GM21528 (cell line): ENCODE measurements around the gene OXSR1.
"Not testable (repeated sequence)": the region's sequence is repeated elsewhere in the genome, so short reads cannot be mapped to it uniquely, and the experiment has no call there.

ENCODE experiments used
- ATAC-seq: cut with Tn5 transposase; IDR thresholded peaks from one replicate; pipeline ENCODE4 v1.9.1; 2021; ENCODE audit warnings: mild to moderate bottlenecking, moderate library complexity; ENCODE audit not compliant: unreplicated experiment, low FRiP score

OXSR1 gene

GRCh38 chr3:38127611-38128302 is 37.6 kb upstream of the OXSR1 start:
- no peak for ATAC-seq

- no peak for ATAC-seq
These were observed 37.1 kb upstream of the OXSR1 start for GRCh38 chr3:38128303-38128655.

GRCh38 chr3:38129058-38129457 is 36.3 kb upstream of the OXSR1 start:
- ATAC-seq, result no peak

DNA sequence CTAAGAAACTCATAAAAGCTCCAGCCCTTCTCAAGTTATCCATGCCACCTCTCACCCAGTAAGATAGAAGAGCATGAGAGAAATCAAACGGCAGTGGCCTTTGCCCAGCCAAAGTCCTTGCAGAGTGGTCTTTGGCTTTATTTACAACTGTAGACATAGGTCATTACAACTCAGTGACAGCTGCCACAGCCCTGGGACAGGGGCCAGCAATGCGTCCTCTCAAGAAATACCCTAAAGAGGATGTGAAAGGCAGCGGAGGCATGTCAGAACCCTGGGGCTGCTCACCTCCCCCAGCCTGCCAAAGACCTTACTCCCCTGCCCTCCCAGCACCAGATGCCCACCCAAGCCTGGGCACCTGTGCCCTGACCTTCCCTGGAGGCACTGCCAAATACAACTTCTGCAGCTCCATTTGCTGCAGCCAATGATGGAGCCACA is 34.7 kb upstream of the OXSR1 start:
- ATAC-seq, result no peak

DNA sequence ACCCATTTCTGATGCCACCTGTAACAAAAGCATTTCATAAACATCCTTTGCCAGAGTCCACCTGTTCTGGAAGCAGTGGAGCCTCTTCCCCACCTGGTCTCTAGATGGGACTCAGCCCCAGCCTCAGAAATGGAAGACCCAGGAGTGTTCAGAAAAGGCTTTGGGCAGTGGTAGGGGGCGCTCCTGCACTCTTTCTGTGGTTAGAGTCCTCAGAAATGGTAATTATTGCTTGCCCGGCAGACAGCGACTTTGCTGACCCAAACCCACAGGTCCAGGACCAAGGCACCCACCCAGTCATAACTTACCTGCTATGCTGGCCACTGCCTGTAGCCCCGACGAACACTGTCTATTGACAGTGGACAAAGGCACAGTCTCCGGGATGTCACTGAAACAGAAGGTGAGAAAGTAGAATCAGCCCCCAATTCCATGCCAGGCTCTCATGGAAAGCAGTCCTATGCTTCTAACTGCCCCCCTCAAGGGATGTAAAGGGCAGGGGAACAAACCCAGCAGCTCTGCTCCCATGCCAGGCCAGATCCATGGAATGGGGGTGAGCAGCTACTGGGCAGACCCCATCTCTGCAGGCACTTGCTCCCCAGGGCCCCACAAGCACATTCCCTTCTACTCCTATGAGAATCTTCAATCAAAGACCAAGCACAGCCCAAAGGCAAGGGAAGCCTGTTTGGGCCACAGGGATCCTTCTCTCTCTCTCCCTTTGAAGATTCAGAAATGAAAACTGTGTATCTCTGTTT is 33.5 kb upstream of the OXSR1 start:
- ATAC-seq, result no peak

GRCh38 chr3:38133209-38133556 is 32.2 kb upstream of the OXSR1 start:
- no peak for ATAC-seq

DNA sequence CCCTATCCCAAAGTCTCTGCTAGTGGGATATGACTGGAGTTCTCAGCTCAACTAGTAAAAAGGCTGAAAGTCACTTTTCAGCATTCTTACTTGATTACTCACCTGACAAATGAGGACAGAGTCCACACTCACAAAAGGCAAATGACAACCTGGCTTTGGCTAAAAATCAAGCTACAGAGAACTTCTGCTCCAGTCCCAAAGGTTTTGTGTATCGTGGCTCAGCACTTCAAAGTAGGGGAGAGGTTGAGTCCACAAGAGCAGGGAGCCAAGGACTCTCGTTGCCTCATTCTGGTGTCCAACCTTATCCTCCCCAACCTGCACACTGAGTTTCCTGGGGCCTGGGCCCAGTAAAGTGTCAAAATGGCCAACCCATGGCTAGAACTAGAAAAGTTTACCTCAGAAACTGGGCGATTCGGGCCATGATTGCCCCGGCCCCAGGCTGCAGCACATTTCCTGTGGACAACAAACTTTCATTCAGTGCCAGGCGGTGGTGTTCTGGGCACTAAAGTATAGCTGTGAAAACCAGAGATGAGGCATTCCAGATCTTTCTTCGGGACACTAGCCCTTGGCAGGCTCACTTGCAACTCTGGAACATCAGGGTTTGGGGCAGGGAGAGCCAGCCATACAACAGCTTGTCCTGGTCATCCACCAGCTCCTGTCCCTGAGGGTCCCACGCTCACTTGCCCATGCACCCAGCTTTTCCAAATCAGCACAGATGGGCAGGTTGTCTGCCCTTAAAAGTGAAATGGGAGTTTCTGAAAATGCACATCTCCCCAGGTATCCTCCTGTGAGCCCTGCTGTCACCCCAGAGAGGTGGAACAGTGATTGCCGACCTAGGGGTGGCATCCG is 31.6 kb upstream of the OXSR1 start:
- ATAC-seq, result no peak

- ATAC-seq, result not testable (repeated sequence)
These were observed 30.7 kb upstream of the OXSR1 start for GRCh38 chr3:38134517-38135143.

DNA sequence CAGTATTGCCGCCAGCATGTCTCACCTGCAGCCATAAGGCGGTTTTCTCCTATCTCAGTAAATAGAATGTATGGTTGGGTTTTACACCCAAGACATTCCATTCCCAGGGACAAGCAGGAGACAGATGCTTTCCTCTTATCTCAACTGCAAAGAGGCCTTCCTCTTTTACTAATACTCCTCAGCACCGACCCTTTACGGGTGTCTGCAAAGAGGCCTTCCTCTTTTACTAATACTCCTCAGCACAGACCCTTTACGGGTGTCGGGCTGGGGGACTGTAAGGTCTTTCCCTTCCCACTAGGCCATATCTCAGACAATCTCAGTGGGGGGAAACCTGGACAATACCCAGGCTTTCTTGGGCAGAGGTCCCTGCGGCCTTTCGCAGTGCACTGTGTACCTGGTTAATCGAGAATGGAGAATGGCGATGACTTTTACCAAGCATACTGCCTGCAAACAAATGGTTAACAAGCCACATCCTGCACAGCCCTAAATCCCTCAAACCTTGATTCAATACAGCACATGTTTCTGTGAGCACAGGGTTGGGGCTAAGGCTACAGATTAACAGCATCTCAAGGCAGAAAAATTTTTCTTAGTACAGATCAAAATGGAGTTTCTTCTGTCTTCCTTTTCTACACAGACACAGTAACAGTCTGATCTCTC is 29.6 kb upstream of the OXSR1 start:
- ATAC-seq, result not testable (repeated sequence)

DNA sequence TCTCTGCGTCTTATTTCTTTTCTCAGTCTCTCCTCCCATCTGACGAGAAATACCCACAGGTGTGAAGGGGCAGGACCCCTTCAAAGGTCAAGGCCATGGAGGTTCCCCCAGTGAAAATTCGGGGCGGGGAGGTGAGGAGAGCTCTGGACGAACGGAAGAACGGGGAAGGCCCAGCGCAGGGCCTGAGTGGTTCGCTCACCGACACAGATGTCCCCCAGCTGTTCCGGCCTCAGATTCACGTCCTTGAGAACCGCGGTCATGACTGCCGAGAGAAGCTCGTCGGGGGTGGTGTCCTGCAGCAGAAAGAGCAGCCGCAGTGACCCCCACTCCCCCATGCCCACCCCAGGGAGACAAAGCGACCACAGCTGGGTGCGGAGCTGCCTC is 29.0 kb upstream of the OXSR1 start:
- ATAC-seq, result no peak

DNA sequence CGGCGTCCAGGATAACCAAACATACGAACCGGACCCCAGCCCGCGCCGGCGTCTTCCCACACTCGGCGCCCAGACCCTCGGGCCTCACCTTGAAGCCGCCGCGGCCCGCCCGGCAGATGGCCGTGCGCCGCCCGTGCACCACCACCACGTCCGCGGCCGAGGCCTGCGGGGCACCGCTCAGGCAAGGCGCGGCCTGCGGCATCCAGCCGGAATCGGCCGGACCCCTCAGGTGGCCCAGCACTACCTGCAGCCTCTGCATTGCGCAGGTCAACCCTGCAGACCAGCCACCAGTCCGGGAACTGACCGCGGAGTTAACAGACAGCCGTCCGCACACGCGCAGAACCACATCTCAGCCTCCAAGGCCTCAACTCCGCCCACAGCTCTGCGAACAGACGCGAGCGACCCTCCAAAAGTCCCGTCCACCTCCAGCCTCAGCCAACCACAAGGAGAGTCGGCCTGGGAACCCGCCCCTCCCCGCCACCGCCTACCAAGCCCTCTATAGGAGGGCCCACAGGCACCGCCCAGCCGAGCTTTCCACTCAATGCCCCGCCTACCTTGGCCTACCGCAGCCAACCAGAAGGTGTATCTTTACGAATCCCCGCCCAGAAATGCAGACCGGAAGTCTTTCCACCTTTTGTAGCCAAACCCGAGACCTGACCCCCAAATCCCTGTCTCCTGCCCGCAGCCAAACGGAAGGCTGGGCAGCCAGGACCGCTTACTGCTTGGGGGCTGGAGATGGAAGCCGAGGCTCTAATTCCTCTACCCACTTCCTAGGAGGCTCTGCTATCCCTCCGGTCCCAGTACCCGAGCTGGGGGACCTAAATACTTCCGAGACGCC is 28.3 kb upstream of the OXSR1 start, which contains the start of gene ACAA1:
ACAA1 (minus strand) TSS at position 351 of the 838 bp plus-strand sequence; CDS start at position 259, 92 bp downstream.
- ATAC-seq, result peak; percentile 85

DNA sequence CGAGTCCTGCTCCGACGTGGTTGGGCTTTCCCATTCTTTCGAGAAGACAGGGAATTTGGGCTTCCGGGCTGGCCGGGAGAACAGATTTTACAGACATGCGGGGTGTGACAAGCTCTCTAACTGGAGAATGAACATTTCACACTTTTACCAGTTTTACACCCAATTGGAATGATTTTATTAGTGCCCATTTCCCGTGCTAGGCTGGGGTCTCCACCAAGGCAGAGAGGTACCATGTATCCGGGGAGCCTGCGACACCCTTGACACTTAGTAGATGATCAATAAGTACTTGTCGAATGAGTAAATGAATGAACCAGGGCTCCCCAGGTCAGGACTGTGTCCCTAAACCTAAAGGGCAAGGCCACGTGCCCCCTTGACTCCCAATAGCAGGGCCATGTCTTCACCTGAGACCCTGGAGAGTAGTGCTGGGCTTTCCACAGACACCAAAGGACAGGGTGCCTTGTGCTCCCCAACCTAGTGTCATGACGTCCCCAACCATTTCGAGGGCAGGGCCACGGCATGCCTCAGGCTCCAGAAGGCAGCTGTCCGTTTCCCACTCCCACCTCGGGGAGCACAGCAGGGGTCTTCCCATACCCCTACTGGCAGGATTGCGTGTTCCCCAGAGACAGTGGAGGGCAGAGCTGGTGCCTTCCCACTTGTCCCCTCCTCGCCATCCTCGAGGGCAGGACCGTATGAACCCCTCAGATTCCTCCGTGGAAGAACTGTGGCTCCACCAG is 27.6 kb upstream of the OXSR1 start:
- ATAC-seq, result no peak

- peak; percentile 46 for ATAC-seq
These were observed 26.8 kb upstream of the OXSR1 start, which contains the start of gene MYD88 for GRCh38 chr3:38138349-38139190. TSS of gene MYD88 (plus strand) at chr3:38138661. CDS start at chr3:38138701, 40 bp downstream.

DNA sequence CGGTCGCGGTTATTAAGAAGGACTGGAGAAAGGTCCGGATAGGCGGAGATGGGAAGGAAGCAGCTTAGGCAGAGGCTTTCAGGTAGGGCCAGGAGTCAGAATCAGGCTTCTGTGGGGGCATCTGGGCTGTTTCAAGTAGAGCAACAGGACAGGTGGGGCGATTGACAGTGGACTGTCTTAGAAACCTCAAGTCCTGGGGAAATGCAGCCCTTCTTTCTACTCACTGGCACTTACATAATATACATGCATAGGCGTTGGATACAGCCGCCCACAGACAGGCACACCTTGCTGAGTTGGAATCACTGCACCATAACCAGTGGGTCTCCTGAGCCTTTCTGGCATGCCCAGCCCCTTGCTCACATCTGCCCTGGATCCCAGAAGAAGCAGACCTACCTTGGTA is 26.1 kb upstream of the OXSR1 start:
- no peak for ATAC-seq

- no peak for ATAC-seq
These were observed 25.7 kb upstream of the OXSR1 start for GRCh38 chr3:38139652-38140051.

- ATAC-seq, result no peak
These were observed 24.8 kb upstream of the OXSR1 start for GRCh38 chr3:38140326-38141172.
